Hematopoietic multipotent progenitor cell (in vitro differentiated cells): ENCODE measurements around the gene IL17A. TPM values are rescaled to one million over a fixed set of nuclear protein-coding genes. Genes with fewer than 3 reads are reported as not detected.
A peak's percentile ranks its signal among the peaks of the same experiment; 100 is the strongest.

Experiments
- DNase-seq, 3 donors: peaks; one replicate each; pipeline ENCODE4 v3.0.0-alpha.2; 2011 to 2015; ENCODE audit warnings: low read depth in 2 of 3, low spot score in 2 of 3
- total RNA-seq: library from RNA; depleted of rRNA; stranded (reverse); fragments of >200 nt; gene quantifications from one replicate; pipeline ENCODE4 v1.2.3, GENCODE V29; 2012

The IL17A gene
- total RNA-seq, result under 0.01 TPM

GRCh38 chr6:52186075-52186474 is at the start of gene IL17A:
Gene IL17A (plus strand): TSS chr6:52186375. CDS start chr6:52186432, 57 bp downstream.
- no peak for DNase-seq

- no peak for DNase-seq
These were observed 49.2 kb upstream of the IL17A start for GRCh38 chr6:52136934-52137467.

- DNase-seq, result no peak
These were observed 47.9 kb upstream of the IL17A start for GRCh38 chr6:52138284-52138683.

- DNase-seq, result no peak
These were observed 46.0 kb upstream of the IL17A start for GRCh38 chr6:52139985-52140680.

DNA sequence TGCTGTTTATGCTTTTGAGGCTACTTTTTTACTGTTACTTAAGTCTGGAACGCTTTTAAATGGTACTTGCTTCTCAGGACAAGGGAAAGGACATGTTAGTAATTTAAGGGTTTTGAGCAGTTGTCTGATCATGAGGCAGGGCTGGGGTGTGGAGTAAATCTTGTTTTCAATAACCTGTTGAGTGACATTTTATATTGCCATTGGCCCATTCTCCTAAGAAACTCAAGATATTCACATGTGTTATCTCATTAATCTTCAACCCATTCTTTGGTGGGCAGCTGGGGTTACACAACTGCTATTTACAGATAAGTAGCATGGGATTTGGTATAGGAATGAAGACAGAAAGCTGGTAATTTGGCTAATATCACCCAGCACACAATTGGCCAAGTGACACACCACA is 44.6 kb upstream of the IL17A start:
- DNase-seq, result no peak

DNA sequence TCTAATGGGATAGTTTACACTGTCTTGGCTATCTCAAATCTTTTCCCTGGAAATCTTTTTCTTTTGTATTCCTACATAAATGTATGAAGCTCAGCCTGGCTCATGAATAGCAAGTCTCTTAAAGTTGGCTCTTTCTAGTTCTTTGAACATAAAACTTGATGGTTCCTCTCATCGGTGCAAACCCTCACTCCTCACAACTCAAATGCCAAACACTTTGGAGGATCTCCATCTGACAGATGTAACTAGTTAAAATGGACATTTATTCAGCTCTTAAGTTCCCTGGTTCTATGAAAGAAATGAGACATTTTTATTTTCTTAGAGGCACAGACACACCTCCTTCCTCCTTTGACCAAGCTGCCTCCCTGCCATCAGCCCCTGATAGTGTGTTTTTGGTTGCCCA is 43.6 kb upstream of the IL17A start:
- DNase-seq, result no peak

GRCh38 chr6:52143551-52143950 is 42.6 kb upstream of the IL17A start:
- no peak for DNase-seq

DNA sequence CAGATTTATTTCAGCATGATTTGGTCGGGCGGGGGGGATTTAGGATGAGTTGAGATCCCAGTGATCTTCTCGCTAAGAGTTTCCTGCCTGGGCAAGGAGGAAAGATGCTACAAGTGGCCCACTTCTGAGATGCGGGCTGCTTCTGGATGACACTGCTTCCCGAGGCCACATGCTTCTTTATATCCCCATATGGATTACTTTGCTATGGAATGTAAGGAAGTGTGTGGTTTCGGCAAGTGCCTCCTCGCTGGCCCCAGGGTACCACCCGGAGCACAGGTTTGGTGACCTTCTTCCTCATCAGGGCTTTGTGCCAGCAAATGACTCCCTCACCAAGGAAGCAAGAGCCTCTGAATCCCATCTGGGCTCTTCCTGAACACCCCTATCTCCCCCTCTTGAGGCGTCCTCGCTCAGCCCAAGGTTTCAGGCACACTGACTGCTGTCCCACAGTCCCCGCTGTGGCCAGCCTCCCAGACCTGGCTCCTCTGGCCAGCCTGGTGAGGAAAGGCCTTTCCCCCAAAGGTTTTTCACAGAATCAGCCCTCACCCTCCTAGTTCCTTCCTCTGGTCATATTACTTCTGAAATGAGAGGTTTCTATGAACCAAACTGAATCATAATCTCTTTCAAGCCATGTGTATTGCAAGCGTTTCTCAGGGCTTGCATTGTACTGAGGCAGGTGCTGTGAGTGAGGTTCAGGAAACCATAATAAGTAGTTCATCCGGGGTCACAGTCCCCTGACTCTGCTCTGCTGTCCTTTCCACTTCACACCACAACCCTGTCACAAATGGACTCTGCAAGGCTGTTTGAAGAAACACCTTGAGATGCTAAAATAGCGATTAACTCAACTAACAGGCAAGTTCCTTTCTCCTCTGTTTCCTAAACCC is 41.7 kb upstream of the IL17A start:
- DNase-seq, result no peak

GRCh38 chr6:52146851-52147445 is 39.2 kb upstream of the IL17A start:
- DNase-seq, result no peak

GRCh38 chr6:52149076-52149475 is 37.1 kb upstream of the IL17A start:
- no peak for DNase-seq

DNA sequence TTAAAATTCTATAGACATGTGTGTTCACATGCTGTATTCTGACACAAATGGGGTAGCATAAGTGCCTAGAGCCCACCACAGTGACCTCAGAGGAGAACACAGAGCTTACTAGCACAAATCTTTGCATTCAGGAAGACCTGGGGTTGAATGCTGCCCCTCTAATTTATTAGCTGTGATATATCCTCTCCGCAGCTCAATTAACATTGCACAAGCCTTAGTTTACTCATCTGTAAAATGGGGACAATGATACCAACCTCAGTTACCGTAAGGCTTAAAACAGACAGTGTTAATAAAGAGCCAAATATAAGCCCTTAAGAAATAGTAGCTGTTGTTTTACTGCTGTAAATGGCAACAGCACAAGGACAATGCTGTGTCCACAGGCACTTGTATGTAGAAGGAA is 36.2 kb upstream of the IL17A start:
- DNase-seq, result no peak

- no peak for DNase-seq
These were observed 34.1 kb upstream of the IL17A start for GRCh38 chr6:52152070-52152423.

- DNase-seq, result no peak
These were observed 33.4 kb upstream of the IL17A start for GRCh38 chr6:52152711-52153160.

- no peak for DNase-seq
These were observed 31.8 kb upstream of the IL17A start for GRCh38 chr6:52154381-52154780.

DNA sequence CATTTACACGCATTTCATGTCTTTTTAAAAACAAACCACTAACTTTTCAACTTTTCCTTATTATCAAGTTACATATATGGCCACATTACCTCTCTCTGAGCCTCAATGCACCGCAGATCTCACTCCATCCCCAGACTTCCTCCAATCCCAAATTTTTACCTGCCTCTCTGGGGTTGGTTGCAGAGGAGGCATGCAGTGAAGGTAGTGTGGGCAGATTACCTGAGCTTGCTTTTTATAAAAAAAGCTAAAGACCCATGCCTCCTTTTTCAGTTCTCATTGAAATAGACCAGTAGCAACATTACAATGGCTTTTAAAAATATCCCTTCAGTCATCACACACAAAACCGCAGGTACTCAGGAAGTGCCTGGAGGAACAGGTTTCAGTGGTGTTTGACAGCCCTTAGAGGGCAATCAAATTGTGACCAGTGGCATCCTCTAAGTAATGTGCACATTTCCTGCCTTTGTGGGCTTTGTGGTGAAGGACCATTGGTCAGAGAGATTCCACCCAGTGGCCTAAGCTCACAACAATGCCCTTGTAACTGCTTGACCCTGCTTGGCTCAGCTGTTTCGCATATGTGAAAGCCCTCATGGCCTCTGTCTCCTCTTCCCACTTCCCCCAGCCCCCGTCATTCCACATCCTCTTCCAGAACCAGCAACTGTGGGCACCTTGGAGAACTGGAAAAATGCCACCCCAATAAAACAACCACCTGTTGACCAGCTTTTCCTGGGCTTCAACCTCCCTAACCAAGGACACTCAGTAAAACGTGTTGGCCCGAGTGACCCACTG is 30.2 kb upstream of the IL17A start:
- peak in 2 of 3 donors; percentile 47 to 78 for DNase-seq

DNA sequence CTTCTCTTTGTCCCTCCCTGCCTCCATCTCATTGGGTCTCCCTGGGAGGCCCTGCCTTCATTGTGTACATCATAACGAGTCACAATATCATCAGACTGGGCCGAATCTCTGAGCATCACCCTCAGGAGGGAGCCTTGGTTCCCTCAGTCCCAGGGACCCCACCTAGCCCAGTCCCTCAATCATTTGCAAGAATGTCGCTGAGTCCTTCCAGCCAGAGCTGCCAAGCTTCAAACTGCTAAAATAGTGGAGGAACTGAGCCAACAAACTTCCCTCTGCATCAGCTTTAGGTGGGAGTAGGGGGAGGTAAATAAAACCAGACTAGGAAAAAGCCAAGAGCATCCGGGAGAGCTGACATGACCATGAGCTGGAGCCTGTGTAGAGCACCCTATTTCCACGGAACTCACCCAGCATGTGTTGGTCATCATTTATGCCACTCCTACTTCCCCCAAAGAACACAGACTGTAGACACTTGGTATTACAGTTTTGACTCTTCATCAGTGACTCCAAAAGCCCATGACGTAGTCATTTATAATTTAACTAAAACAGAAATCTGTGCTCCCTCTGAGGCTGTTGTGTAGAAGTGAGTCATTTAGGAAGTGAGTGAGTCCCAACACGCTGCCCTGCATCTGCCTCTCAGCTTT is 28.8 kb upstream of the IL17A start:
- peak in 1 of 3 donors; percentile 22 for DNase-seq

DNA sequence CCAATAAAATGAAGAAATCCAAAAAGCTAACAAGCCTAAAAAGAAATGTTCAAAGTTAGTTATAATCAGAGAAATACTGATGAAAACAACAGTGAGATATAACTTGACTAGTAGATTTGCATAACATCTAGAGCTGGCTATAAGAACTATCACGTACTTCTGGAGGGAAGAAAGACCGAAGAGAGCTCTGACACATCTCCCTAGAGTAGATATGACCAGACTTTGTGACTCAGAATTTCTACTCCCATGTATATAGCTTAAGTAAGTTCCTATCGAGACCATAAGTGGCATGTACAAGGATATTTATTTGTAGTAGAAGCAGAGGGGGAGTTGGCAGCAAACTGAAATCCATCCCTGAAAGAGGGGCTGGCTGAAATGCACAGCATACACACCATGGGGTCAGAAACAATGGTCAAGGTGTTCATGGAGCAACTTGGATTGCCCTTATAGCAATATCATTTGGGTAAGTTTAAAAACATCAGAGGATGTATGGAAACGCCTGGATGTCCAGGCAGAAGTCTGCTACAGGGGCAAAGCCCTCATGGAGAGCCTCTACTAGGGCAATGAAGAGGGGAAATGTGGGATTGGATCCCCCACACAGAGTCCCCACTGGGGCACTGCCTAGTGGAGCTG is 25.6 kb upstream of the IL17A start:
- no peak for DNase-seq

DNA sequence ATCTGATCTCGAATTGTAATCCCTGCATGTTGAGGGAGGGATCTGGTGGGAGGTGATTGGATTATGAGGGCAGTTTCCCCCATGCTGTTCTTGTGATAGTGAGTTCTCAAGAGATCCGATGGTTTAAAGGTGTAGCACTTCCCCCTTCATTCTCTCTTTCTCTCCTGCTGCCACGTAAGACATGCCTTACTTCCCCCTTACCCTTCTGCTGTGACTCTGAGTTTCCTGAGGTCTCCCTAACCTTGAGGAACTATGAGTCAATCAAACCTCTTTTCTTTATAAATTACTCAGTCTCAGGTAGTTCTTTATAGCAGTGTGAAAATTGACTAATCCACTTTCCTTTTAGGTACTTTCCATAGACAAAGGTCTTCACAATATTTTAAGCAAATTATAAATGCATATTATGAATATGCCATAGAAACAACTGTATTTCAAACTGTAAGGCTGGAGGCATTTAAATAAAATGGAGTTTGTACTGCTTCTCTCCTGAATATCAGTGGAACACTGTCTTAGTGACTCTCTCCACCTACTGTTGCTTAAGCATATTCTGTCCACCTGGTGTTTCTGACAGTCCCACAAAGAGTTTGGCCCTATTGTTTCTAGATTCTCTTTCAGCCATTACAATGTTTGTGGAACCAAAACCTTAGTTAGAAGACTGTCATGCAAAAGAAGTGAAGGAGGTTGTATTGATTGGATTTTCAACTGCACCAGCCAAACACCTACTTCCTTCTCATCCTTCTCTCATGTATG is 24.3 kb upstream of the IL17A start:
- DNase-seq, result peak in 1 of 3 donors; percentile 32
